SJCRH30 (cell line): ENCODE measurements around the gene KIF16B. TPM values are rescaled to one million over a fixed set of nuclear protein-coding genes. Genes with fewer than 3 reads are reported as not detected.
"Not testable (repeated sequence)": the region's sequence is repeated elsewhere in the genome, so short reads cannot be mapped to it uniquely, and the experiment has no call there.

ENCODE experiments used
- DNase-seq, 2 experiments: peaks; one replicate each; pipeline ENCODE4 v3.0.0-alpha.2; 2015 to 2020
- H3K27ac ChIP-seq: fragments of 250-450 bp; sonication (Bioruptor Pico); 2 replicates; pipeline ENCODE4 v1.5.1; 2020; ENCODE audit warnings: mild to moderate bottlenecking, moderate library complexity
- H3K27me3 ChIP-seq: fragments of 250-450 bp; sonication (Bioruptor Pico); 2 replicates; pipeline ENCODE4 v1.5.1; 2020; ENCODE audit warnings: mild to moderate bottlenecking, moderate library complexity
- H3K36me3 ChIP-seq: fragments of 250-450 bp; sonication (Bioruptor Pico); 2 replicates; pipeline ENCODE4 v1.5.1; 2020; ENCODE audit warnings: mild to moderate bottlenecking, moderate library complexity
- H3K4me1 ChIP-seq: fragments of 250-450 bp; sonication (Bioruptor Pico); 2 replicates; pipeline ENCODE4 v1.5.1; 2020; ENCODE audit warnings: mild to moderate bottlenecking, moderate library complexity
- H3K4me3 ChIP-seq: fragments of 250-450 bp; sonication (Bioruptor Pico); 2 replicates; pipeline ENCODE4 v1.5.1; 2020; ENCODE audit warnings: mild to moderate bottlenecking, moderate library complexity
- H3K9me3 ChIP-seq: fragments of 250-450 bp; sonication (Bioruptor Pico); replicated peaks from 2 replicates; pipeline ENCODE4 v1.5.1; 2020; ENCODE audit warnings: mild to moderate bottlenecking, moderate library complexity
- total RNA-seq: library from RNA; depleted of rRNA; stranded (reverse); fragments of >200 nt; shearing (Covaris generic); gene quantifications from 2 replicates; pipeline ENCODE4 v1.2.3, GENCODE V29; 2014

KIF16B gene
- total RNA-seq, 1 experiment from 2014 or later, result 2.0 TPM

DNA sequence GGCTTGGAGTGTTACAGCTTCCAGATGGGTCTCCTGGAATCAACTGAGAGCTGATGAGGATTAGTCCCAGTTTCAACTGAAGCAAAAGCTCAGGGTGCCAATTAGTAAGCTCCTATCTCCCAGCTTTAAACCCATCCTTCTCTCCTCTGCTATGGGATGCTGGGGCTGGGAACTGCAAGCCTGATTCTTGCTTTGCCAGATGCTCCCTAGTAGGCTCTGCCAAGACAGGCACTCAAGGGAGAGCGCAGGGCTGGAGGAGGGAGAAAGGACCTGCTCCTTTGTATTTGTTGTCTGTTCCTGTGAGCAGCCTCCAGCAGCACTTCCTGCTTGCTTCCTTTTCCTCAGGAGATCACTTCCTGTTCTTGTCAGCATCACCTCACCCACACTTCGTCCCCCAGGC, 309.7 kb downstream of the KIF16B start:
- H3K36me3 ChIP-seq, result no peaks in the 10 kb centered on the region
- H3K4me3 ChIP-seq, result no peak overlapping the region
- H3K4me1 ChIP-seq, result peaks cover 2% of the 10 kb centered on the region; the same call in 1 of the 2 replicates
- no peak for DNase-seq
- H3K27ac ChIP-seq, result no peak overlapping the region
- H3K27me3 ChIP-seq, result no peaks in the 10 kb centered on the region
- no peaks in the 10 kb centered on the region for H3K9me3 ChIP-seq

DNA sequence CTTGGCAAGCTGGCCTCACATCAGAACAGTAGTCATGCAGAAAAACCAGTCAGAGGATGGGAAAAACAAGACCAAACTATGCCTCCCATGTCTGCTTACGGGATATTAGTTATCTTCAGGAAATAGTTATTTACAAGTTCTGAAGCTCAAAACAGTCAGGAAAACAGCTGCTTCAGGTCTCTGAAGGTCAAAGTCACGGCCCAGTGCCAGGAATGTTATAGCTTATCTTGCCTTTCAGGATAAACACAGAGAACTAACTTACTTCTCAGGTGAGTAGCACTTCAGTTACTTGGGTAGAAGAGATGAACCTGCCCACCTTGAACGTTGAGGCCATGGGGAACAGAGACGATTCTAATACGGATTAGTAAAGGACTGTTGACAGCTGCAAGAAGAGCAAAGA, 310.7 kb downstream of the KIF16B start:
- H3K4me1 ChIP-seq, result peaks cover 2% of the 10 kb centered on the region; the same call in 1 of the 2 replicates
- H3K27me3 ChIP-seq, result no peaks in the 10 kb centered on the region
- no peaks in the 10 kb centered on the region for H3K36me3 ChIP-seq
- DNase-seq, result no peak
- H3K9me3 ChIP-seq, result no peaks in the 10 kb centered on the region
- H3K4me3 ChIP-seq, result no peak overlapping the region
- H3K27ac ChIP-seq, result no peak overlapping the region

DNA sequence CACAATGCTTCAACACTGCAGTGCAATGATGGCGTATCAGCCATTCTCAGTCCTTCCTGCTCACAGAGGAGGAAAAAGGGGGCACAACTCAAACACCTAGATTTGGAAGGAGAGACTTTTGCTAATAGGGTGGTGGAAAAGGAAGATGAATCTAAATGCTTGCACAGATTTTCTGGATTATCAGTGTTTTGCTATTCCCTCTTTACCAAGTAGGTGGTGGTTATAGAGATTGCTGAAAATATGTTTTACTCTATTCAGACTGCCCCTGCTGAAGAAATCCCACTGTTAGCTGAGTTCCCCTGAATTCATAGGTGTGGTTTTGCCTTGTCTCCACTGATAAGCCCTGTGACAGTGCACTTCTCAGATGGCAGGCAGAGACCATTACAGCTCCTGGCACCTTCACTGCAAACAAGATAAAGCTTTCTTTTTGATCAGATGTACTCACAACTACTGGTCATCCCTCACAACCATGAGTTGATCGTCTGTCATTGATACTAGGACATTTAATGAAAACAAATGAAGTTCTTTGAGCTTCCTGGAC, 311.4 kb downstream of the KIF16B start:
- Histone ChIP-seq H3K27me3 (no peaks in the 10 kb centered on the region), H3K27ac (no peak overlapping the region), H3K4me1 (peaks cover 6% of the 10 kb centered on the region; the same call in 1 of the 2 replicates), H3K9me3 (no peaks in the 10 kb centered on the region), H3K4me3 (no peak overlapping the region), H3K36me3 (no peaks in the 10 kb centered on the region)
- DNase-seq, result no peak

DNA sequence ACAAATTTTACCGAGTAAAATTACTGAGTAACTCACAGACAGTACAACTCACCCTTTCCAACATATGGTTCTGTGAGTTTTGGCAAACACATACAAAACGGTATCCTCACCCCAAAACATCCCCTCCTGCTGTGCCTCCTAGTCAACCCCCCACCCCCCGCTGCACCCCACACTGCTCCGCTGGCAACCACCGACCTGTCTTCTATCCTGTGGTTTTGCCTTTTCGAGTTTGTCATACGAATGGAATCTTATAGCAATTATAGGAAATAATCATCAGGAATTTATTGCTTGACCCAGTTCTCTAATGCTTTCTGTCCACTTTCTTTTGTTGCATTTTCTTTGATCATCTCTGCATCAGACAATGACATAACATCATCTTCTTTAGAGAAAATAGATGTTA, 312.3 kb downstream of the KIF16B start:
- Histone ChIP-seq H3K27ac (no peak overlapping the region), H3K9me3 (no peaks in the 10 kb centered on the region), H3K36me3 (no peaks in the 10 kb centered on the region), H3K27me3 (no peaks in the 10 kb centered on the region), H3K4me3 (no peak overlapping the region), H3K4me1 (peaks cover 6% of the 10 kb centered on the region; the same call in 1 of the 2 replicates)
- no peak for DNase-seq

DNA sequence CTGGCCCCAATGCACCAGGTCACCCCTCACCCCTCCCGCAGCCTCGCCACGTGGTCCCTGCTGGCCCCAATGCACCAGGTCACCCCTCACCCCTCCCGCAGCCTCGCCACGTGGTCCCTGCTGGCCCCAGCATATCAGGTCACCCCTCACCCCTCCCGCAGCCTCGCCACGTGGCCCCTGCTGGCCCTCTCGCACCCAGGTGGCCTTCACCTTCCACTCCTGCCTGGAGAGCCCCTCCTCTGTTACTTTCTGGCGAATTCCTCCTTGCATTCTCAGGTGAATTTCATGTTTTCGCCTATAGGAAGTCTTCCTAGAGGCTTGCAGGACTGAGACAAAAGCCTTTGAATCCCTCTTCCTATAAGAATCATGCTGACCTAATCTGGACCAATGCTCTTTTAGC, 313.1 kb downstream of the KIF16B start:
- not testable (repeated sequence) for H3K4me3 ChIP-seq, H3K27ac ChIP-seq, DNase-seq, H3K4me1 ChIP-seq, H3K9me3 ChIP-seq, H3K36me3 ChIP-seq, H3K27me3 ChIP-seq

DNA sequence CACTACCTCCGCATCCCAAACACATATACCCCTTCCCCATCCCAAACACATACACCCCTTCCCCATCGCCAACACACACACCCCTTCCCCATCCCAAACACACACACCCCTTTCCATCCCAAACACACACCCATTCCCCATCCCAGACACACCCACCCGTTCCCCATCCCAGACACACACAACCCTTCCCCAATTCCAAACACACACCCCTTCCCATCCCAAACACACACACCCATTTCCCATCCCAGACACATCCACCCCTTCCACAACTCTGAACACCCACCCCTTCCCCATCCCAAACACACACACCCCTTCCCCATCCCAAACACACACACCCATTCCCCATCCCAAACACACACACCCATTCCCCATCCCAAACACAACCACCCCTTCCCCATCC, 314.5 kb downstream of the KIF16B start:
- no peak for DNase-seq

DNA sequence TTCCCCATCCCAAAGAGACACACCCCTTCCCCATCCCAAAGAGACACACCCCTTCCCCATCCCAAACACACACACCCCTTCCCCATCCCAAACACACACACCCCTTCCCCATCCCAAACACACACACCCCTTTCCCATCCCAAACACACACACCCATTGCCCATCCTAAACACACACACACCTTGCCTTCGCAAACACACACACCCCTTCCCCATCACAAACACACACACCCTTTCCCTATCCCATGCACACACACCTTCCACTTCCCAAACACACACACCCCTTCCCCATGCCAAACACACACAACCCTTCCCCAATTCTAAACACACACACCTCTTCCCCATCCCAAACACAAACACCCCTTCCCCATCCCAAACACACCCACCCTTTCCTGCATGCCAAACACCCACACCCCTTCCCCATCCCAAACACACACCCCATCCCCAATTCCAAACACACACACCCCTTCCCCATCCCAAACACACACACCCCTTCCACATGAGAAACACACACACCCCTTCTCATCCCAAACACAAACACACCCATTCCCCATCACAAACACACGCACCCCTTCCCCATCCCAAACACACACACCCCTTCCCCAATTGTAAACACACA, 315.3 kb downstream of the KIF16B start:
- no peaks in the 10 kb centered on the region for H3K27me3 ChIP-seq
- no peaks in the 10 kb centered on the region for H3K36me3 ChIP-seq
- H3K4me3 ChIP-seq, result no peak overlapping the region
- no peak for DNase-seq
- no peaks in the 10 kb centered on the region for H3K9me3 ChIP-seq
- H3K4me1 ChIP-seq, result peaks cover 6% of the 10 kb centered on the region; the same call in 1 of the 2 replicates
- H3K27ac ChIP-seq, result no peak overlapping the region

More for the DNA sequence above, 314.5 kb downstream of the KIF16B start:
- Histone ChIP-seq H3K4me3 (no peak overlapping the region), H3K4me1 (peaks cover 6% of the 10 kb centered on the region; the same call in 1 of the 2 replicates), H3K9me3 (no peaks in the 10 kb centered on the region), H3K27me3 (no peaks in the 10 kb centered on the region), H3K27ac (no peak overlapping the region), H3K36me3 (no peaks in the 10 kb centered on the region)

DNA sequence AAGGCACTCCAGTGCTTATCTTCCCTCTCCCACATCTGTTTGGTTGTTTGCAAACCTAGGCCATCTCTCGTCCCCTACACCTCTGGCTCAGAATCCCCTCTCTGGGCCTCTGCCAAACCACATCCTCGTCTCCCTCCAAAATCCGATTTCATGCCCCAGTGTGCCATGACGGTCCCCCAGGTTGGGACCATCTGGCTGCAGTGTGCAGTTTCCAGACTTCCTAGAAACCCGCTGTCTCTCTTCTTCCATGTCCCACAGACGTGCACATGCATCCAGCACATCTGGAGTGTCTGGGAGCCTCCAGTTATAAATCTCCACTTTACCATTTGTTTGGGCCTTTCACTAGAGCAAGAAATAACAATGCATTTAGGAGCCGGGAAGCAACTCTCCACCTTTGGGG, 316.2 kb downstream of the KIF16B start:
- Histone ChIP-seq H3K27me3 (no peaks in the 10 kb centered on the region), H3K4me3 (no peak overlapping the region), H3K4me1 (peaks cover 4% of the 10 kb centered on the region; the same call in 1 of the 2 replicates), H3K9me3 (no peaks in the 10 kb centered on the region), H3K36me3 (no peaks in the 10 kb centered on the region), H3K27ac (peak overlapping the region; percentile 63)
- peak; percentile 74 to 85 for DNase-seq

DNA sequence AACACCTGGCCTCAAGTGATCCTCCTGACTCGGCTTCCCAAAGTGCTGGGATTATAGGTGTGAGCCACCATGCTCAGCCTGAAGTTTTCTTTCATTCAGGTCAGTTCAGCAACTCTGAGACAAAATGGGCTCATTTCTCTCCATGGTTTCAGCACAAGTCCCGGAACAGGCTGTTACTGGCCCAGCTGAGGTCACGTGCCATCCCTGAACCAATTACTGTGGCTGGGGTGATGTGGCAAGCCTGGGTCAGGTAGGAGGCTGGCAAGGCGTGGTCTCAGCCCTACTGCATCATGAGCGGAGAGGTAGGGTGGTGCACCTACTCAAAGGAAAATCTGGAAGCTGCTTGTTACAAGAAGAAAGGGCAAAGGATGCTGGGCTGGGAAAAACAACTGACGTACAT, 326.4 kb downstream of the KIF16B start:
- Histone ChIP-seq H3K4me1 (no peaks in the 10 kb centered on the region), H3K27me3 (peaks cover 4% of the 10 kb centered on the region; the same call in 1 of the 2 replicates), H3K9me3 (no peaks in the 10 kb centered on the region), H3K36me3 (no peaks in the 10 kb centered on the region), H3K4me3 (no peak overlapping the region), H3K27ac (no peak overlapping the region)
- DNase-seq, result no peak

DNA sequence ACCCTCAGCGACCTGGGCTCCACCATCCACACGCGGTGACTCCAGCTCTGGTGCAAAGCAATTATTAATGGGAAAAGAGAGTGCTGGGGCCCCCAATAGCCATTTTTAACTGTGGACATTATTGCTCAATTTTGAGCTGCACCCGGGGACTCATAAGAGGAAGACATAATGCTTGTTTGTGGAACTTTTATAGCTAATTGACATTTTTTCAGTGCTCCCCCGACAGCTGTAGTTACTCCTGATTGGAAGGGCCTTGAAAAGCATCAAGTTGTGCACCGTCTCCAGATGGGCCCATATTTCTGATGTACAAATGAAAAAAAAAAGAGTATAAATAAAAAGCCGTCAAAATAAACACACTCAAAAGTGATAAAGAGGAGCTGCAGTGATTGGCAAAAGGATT, 327.0 kb downstream of the KIF16B start:
- no peak for DNase-seq
- H3K36me3 ChIP-seq, result no peaks in the 10 kb centered on the region
- no peaks in the 10 kb centered on the region for H3K4me1 ChIP-seq
- no peak overlapping the region for H3K4me3 ChIP-seq
- no peak overlapping the region for H3K27ac ChIP-seq
- no peaks in the 10 kb centered on the region for H3K9me3 ChIP-seq
- peaks cover 4% of the 10 kb centered on the region; the same call in 1 of the 2 replicates for H3K27me3 ChIP-seq

DNA sequence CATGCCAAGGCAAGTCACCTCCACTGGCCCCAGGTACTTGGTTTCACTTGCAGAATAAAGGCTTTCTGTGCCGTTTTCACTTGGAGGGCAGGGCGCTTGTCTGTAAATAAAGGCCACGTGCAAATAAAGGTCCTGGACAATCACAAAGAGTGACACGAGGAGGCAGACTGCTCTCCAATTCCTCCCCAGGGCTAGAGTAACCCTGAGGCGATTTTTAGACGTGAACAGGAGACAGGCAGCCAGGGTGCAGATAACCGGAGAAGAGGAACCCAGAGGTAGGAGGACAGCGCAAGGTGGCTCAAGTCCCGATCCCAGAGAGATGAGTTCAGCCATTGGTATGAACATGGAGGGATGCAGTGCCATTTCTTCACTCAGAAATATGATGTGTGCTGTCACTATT, 327.4 kb downstream of the KIF16B start:
- Histone ChIP-seq H3K27ac (no peak overlapping the region), H3K27me3 (peaks cover 4% of the 10 kb centered on the region; the same call in 1 of the 2 replicates), H3K4me1 (no peaks in the 10 kb centered on the region), H3K36me3 (no peaks in the 10 kb centered on the region), H3K4me3 (no peak overlapping the region), H3K9me3 (no peaks in the 10 kb centered on the region)
- no peak for DNase-seq

DNA sequence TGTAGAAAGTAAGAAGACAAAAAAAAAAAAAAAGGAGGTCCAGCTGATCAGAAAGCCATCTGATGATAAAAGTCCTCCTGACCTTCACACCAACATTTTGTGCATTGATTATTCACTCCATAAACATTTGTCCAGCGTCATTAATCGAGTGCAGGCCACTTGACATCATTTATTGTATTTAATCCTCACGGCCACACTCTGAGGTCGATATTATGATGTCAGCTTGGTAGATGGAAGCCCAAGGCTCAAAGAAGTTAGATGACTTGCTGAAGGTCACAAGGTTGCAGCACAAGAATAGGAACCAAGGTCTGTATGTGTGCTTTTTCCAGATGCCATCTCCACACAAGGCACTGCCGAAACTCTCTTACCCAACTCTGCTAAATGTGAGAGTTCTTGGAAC, 328.4 kb downstream of the KIF16B start:
- DNase-seq, result no peak
- no peaks in the 10 kb centered on the region for H3K36me3 ChIP-seq
- no peak overlapping the region for H3K27ac ChIP-seq
- H3K4me3 ChIP-seq, result no peak overlapping the region
- H3K27me3 ChIP-seq, result peaks cover 4% of the 10 kb centered on the region; the same call in 1 of the 2 replicates
- H3K4me1 ChIP-seq, result no peaks in the 10 kb centered on the region
- no peaks in the 10 kb centered on the region for H3K9me3 ChIP-seq

DNA sequence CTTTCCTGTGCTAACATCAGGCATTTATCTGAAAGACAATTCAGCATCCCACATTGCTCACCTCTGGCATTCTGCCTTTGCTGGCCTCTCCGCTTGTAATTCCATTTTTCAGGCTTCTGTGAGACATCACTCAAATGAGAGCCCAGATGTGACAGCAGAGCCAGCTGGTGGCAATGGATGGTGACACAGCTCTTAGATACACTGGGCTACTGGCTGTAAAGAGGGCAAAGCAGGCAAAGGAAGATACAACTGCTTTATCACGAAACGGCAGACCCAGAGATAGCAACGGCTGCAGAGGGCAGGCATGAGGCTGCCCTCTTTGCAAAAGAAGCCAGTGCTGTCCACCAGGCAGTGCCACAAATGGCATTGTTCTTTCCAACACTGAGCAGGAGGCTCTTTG, 329.8 kb downstream of the KIF16B start:
- DNase-seq, result no peak
- peaks cover 4% of the 10 kb centered on the region; the same call in 1 of the 2 replicates for H3K27me3 ChIP-seq
- H3K4me1 ChIP-seq, result no peaks in the 10 kb centered on the region
- no peaks in the 10 kb centered on the region for H3K36me3 ChIP-seq
- no peak overlapping the region for H3K4me3 ChIP-seq
- no peaks in the 10 kb centered on the region for H3K9me3 ChIP-seq
- H3K27ac ChIP-seq, result no peak overlapping the region

DNA sequence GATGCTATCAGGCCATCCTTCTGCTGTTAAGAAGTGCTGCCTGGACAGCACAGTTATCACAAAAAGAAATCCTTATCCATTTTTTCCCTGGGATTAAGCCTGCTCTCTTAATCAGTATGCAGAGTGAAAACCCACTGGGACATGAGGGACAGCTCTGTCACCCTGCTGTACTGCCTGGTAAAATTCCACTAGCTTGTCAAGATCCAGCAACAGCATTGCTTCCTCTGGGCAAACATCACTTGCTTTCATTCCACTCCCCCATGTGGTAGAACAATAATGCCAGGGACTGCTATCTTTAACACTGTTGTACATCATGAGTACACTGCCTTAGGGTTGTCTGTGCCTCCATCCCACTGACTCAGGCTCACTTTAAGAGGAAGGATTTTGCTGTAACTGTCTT, 331.3 kb downstream of the KIF16B start:
- Histone ChIP-seq H3K27ac (no peak overlapping the region), H3K9me3 (no peaks in the 10 kb centered on the region)
- DNase-seq, result no peak

DNA sequence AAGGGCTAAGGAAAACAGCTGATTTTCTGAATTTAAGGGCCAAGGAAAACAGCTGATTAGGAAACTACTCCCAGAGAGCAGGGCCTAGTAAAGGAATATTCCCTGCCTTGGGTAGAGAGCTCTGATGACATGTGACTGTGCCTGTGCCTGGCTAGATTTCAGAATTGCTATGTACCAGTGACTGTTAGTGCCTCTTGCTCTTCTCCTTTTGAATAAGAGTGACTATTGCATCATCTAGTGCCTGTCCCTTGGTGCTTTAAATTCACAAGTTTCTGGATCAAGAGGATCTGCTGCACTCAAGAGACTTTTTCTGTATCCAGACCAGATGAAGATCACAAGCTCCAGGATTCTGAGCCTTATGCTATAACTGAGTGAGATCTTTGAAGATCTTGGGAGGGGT, 332.9 kb downstream of the KIF16B start:
- no peaks in the 10 kb centered on the region for H3K4me1 ChIP-seq
- H3K27ac ChIP-seq, result no peak overlapping the region
- H3K36me3 ChIP-seq, result no peaks in the 10 kb centered on the region
- no peak overlapping the region for H3K4me3 ChIP-seq
- no peak for DNase-seq
- H3K9me3 ChIP-seq, result no peaks in the 10 kb centered on the region
- H3K27me3 ChIP-seq, result no peaks in the 10 kb centered on the region

More for the DNA sequence above, 331.3 kb downstream of the KIF16B start:
- no peaks in the 10 kb centered on the region for H3K36me3 ChIP-seq
- peaks cover 3% of the 10 kb centered on the region; the same call in 1 of the 2 replicates for H3K27me3 ChIP-seq
- no peaks in the 10 kb centered on the region for H3K4me1 ChIP-seq
- H3K4me3 ChIP-seq, result no peak overlapping the region
